Putamen (tissue), 1 donor: ENCODE measurements around the gene CCDC9B.
A peak's percentile ranks its signal among the peaks of the same experiment; 100 is the strongest.

Experiments used
- DNase-seq: peaks from one replicate; pipeline ENCODE4 v3.0.0-alpha.2; 2016; ENCODE audit warnings: low spot score

Gene CCDC9B

GRCh38 chr15:40365624-40366456 lies 25.1 kb upstream of the CCDC9B start:
- DNase-seq: no peak

GRCh38 chr15:40365016-40365415 lies 24.3 kb upstream of the CCDC9B start:
- DNase-seq: no peak

GRCh38 chr15:40364251-40364650 lies 23.5 kb upstream of the CCDC9B start:
- no peak for DNase-seq

- no peak for DNase-seq
Measured at GRCh38 chr15:40363611-40364010, 22.9 kb upstream of the CCDC9B start.

GRCh38 chr15:40361640-40362039 lies 20.9 kb upstream of the CCDC9B start:
- DNase-seq: no peak

- DNase-seq: no peak
Measured at GRCh38 chr15:40360015-40360414, 19.3 kb upstream of the CCDC9B start.

GRCh38 chr15:40358471-40359353 lies 18.0 kb upstream of the CCDC9B start:
- DNase-seq: no peak

GRCh38 chr15:40357723-40358470 lies 17.2 kb upstream of the CCDC9B start, which contains the start of gene DISP2:
TSS of gene DISP2 (plus strand) at chr15:40358219. CDS start at chr15:40358322, 103 bp downstream.
- peak; percentile 87 for DNase-seq

GRCh38 chr15:40357246-40357645 lies 16.5 kb upstream of the CCDC9B start:
- no peak for DNase-seq

GRCh38 chr15:40355976-40356585 lies 15.3 kb upstream of the CCDC9B start:
- no peak for DNase-seq

- DNase-seq: no peak
Measured at GRCh38 chr15:40354408-40355171, 13.9 kb upstream of the CCDC9B start.

- DNase-seq: no peak
Measured at GRCh38 chr15:40353697-40354096, 13.0 kb upstream of the CCDC9B start.

- DNase-seq: no peak
Measured at GRCh38 chr15:40352281-40352901, 11.7 kb upstream of the CCDC9B start.

- no peak for DNase-seq
Measured at GRCh38 chr15:40349163-40349562, 8.4 kb upstream of the CCDC9B start.

- no peak for DNase-seq
Measured at GRCh38 chr15:40348474-40348870, 7.7 kb upstream of the CCDC9B start.

GRCh38 chr15:40347559-40348473 lies 7.1 kb upstream of the CCDC9B start:
- no peak for DNase-seq

- no peak for DNase-seq
Measured at GRCh38 chr15:40346579-40347558, 6.1 kb upstream of the CCDC9B start.
